ENCODE data around the gene SRGAP3.

SRGAP3 gene

DNA sequence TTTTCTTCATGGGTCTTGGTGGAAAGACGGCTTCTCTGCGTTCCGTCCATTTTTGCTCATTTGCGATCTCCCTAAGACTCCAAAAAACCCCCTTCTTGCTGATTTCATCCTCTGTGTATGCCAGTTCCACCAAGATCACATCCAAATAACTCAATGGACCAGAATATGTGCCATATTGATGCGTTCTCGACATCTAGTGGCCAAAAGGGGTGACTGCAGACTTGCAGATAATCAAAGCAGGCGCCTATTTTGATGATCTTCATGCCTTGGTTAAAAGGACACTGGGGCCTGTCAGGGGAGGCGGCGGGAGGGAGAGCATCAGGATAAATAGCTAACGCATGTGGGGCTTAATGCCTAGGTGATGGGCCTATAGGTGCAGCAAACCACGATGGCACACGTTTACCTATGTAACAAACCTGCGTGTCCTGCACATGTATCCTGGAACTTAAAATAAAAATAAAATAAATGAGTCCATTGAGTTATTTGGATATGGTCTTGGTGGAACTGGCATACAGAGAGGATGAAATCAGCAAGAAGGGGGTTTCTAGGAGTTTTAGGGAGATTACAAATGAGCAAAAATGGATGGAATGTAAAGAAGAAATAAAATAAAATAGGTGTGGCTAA is 182.0 kb downstream of the SRGAP3 start:
- no peak for TF ChIP-seq EZH2phosphoT487 (IDR thresholded peaks at IDR 0.05; ENCODE audit: borderline replicate concordance)
- TF ChIP-seq, protein P1, sequence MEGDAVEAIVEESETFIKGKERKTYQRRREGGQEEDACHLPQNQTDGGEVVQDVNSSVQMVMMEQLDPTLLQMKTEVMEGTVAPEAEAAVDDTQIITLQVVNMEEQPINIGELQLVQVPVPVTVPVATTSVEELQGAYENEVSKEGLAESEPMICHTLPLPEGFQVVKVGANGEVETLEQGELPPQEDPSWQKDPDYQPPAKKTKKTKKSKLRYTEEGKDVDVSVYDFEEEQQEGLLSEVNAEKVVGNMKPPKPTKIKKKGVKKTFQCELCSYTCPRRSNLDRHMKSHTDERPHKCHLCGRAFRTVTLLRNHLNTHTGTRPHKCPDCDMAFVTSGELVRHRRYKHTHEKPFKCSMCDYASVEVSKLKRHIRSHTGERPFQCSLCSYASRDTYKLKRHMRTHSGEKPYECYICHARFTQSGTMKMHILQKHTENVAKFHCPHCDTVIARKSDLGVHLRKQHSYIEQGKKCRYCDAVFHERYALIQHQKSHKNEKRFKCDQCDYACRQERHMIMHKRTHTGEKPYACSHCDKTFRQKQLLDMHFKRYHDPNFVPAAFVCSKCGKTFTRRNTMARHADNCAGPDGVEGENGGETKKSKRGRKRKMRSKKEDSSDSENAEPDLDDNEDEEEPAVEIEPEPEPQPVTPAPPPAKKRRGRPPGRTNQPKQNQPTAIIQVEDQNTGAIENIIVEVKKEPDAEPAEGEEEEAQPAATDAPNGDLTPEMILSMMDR (conservative IDR thresholded peaks at IDR 0.05; ENCODE audit: low read length) = peak; percentile 91
- no peaks in the 10 kb centered on the region for H3K4me1 ChIP-seq (ENCODE audit: insufficient read depth, low read length, poor library complexity, severe bottlenecking)
- H3K9me3 ChIP-seq (ENCODE audit: insufficient read depth, low read depth, low read length) = peaks cover 3% of the 10 kb centered on the region; the same call in 1 of the 2 replicates
- H3K9ac ChIP-seq (ENCODE audit: low read depth, low read length, poor library complexity, severe bottlenecking) = no peak overlapping the region
- H3K27me3 ChIP-seq (ENCODE audit: insufficient read depth, low read length, poor library complexity, severe bottlenecking) = no peaks in the 10 kb centered on the region
- peaks cover 11% of the 10 kb centered on the region for H3K36me3 ChIP-seq (ENCODE audit: insufficient read depth, low read length)
- H4K20me1 ChIP-seq (ENCODE audit: insufficient read depth, low read length, poor library complexity, severe bottlenecking) = no peaks in the 10 kb centered on the region
- no peaks in the 10 kb centered on the region for H3F3A ChIP-seq (ENCODE audit: low read depth)
- H3K4me3 ChIP-seq (ENCODE audit: low read length, poor library complexity, severe bottlenecking) = no peak overlapping the region
- no peaks in the 10 kb centered on the region for H3K9me2 ChIP-seq (replicated peaks; ENCODE audit: low read depth, low read length)
- no peak overlapping the region for H3K4me2 ChIP-seq (ENCODE audit: low read depth, low read length, poor library complexity, severe bottlenecking)
- no peaks in the 10 kb centered on the region for H3K79me2 ChIP-seq (ENCODE audit: insufficient read depth, low read length)
- no peak overlapping the region for H2AFZ ChIP-seq (ENCODE audit: low read length)

DNA sequence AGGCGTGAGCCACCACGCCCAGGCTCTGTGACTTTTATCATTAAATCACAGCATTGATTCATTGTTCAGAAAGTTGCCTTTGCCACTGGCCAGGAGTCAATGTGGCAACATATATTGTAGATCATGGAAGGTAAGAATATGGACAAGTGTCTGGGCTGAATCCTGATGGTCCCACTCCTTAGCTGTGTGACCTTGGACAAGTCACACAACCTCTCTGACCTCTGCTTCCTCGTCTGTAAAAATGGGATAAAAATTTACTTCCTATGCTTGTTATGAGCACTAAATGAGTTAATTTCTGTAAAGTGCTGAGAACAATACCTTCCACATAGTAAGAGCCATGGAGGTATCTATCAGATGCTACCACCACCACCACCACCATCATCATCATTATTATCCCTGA is 182.7 kb downstream of the SRGAP3 start:
- peaks cover 13% of the 10 kb centered on the region for H3K36me3 ChIP-seq (ENCODE audit: insufficient read depth, low read length)
- H3K4me3 ChIP-seq (ENCODE audit: low read length, poor library complexity, severe bottlenecking) = no peak overlapping the region
- no peak overlapping the region for H3K4me2 ChIP-seq (ENCODE audit: low read depth, low read length, poor library complexity, severe bottlenecking)
- H3K9ac ChIP-seq (ENCODE audit: low read depth, low read length, poor library complexity, severe bottlenecking) = no peak overlapping the region
- H3K4me1 ChIP-seq (ENCODE audit: insufficient read depth, low read length, poor library complexity, severe bottlenecking) = no peaks in the 10 kb centered on the region
- H3K9me2 ChIP-seq (replicated peaks; ENCODE audit: low read depth, low read length) = no peaks in the 10 kb centered on the region
- H4K20me1 ChIP-seq (ENCODE audit: insufficient read depth, low read length, poor library complexity, severe bottlenecking) = no peaks in the 10 kb centered on the region
- no peak for TF ChIP-seq EZH2phosphoT487 (IDR thresholded peaks at IDR 0.05; ENCODE audit: borderline replicate concordance)
- TF ChIP-seq, protein P1 (conservative IDR thresholded peaks at IDR 0.05; ENCODE audit: low read length) = no peak
- H2AFZ ChIP-seq (ENCODE audit: low read length) = no peak overlapping the region
- no peaks in the 10 kb centered on the region for H3K27me3 ChIP-seq (ENCODE audit: insufficient read depth, low read length, poor library complexity, severe bottlenecking)
- H3K79me2 ChIP-seq (ENCODE audit: insufficient read depth, low read length) = no peaks in the 10 kb centered on the region
- H3K9me3 ChIP-seq (ENCODE audit: insufficient read depth, low read depth, low read length) = peaks cover 5% of the 10 kb centered on the region; the same call in 1 of the 2 replicates
- H3F3A ChIP-seq (ENCODE audit: low read depth) = no peaks in the 10 kb centered on the region

DNA sequence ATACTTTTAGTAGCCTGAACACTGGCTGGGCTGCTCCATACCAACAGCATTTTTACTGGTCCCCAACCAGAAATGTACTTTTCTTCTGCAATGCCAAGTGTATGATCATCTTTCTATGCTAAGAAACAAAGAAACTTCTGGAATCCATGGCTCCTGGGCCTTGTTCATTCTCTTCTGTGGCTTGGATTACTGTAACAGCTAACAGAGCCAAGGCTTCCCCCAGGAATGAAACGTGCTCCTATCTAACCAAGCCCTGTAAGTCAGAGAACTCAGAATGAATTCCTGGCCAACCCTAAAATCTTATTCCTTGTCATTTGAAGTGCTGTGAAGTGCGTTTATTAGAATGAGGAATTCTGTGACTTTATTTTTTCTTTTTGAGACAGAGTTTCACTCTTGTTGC is 183.3 kb downstream of the SRGAP3 start:
- no peaks in the 10 kb centered on the region for H4K20me1 ChIP-seq (ENCODE audit: insufficient read depth, low read length, poor library complexity, severe bottlenecking)
- no peak overlapping the region for H3K4me2 ChIP-seq (ENCODE audit: low read depth, low read length, poor library complexity, severe bottlenecking)
- H3K9me3 ChIP-seq (ENCODE audit: insufficient read depth, low read depth, low read length) = peaks cover 5% of the 10 kb centered on the region; the same call in 1 of the 2 replicates
- H3K9ac ChIP-seq (ENCODE audit: low read depth, low read length, poor library complexity, severe bottlenecking) = no peak overlapping the region
- H3K4me3 ChIP-seq (ENCODE audit: low read length, poor library complexity, severe bottlenecking) = no peak overlapping the region
- H3F3A ChIP-seq (ENCODE audit: low read depth) = no peaks in the 10 kb centered on the region
- no peaks in the 10 kb centered on the region for H3K79me2 ChIP-seq (ENCODE audit: insufficient read depth, low read length)
- TF ChIP-seq, protein P1 (conservative IDR thresholded peaks at IDR 0.05; ENCODE audit: low read length) = no peak
- no peak for TF ChIP-seq EZH2phosphoT487 (IDR thresholded peaks at IDR 0.05; ENCODE audit: borderline replicate concordance)
- no peaks in the 10 kb centered on the region for H3K27me3 ChIP-seq (ENCODE audit: insufficient read depth, low read length, poor library complexity, severe bottlenecking)
- peaks cover 13% of the 10 kb centered on the region for H3K36me3 ChIP-seq (ENCODE audit: insufficient read depth, low read length)
- no peaks in the 10 kb centered on the region for H3K9me2 ChIP-seq (replicated peaks; ENCODE audit: low read depth, low read length)
- no peaks in the 10 kb centered on the region for H3K4me1 ChIP-seq (ENCODE audit: insufficient read depth, low read length, poor library complexity, severe bottlenecking)
- no peak overlapping the region for H2AFZ ChIP-seq (ENCODE audit: low read length)

Measured in Loucy (cell line).